ENCODE results near the gene JARID2. TPM values are rescaled to one million over a fixed set of nuclear protein-coding genes. Genes with fewer than 3 reads are reported as not detected.

JARID2 gene
- total and polyA plus RNA-seq, 2 of the 4 experiments (the other 2 are of a cell fraction) = 9.6 to 12.9 TPM

- Histone ChIP-seq H3K79me1 (ENCODE audit: low read depth in 1 of 2, low read length in 2 of 2) (peaks cover 56 to 63% of the 10 kb centered on the region in 2 experiments), H3K9ac (ENCODE audit: low read depth, low read length) (no peak overlapping the region), H3K23ac (ENCODE audit: low read depth, low read length) (no peak overlapping the region), H3K27me3 (ENCODE audit: control insufficient read depth, insufficient read depth, low read length) (no peaks in the 10 kb centered on the region), H2AK5ac (ENCODE audit: low read depth, low read length) (no peak overlapping the region), H2BK20ac (ENCODE audit: low read depth, low read length) (no peak overlapping the region), H2AK9ac (replicated peaks; ENCODE audit: low read depth, low read length, poor library complexity) (no peak overlapping the region), H3K18ac (ENCODE audit: low read depth, low read length) (no peak overlapping the region), H4K5ac (ENCODE audit: low read depth, low read length) (no peak overlapping the region), H3K27ac (ENCODE audit: insufficient read depth, low read length) (no peak overlapping the region), H3K4me3 (ENCODE audit: insufficient read depth, low read depth, low read length) (no peak overlapping the region), H4K91ac (ENCODE audit: insufficient read depth, low read depth, low read length) (no peak overlapping the region), H3K4me2 (ENCODE audit: low read depth, low read length) (no peak overlapping the region), H3K4ac (ENCODE audit: low read depth, low read length) (no peak overlapping the region), H3K36me3 (ENCODE audit: control insufficient read depth, insufficient read depth, low read length) (peaks cover 21% of the 10 kb centered on the region), H3K4me1 (ENCODE audit: control insufficient read depth, insufficient read depth, low read length) (peaks cover 7% of the 10 kb centered on the region), H3K9me1 (ENCODE audit: insufficient read depth, low read length) (peaks cover 6% of the 10 kb centered on the region), H2AFZ (replicated peaks; ENCODE audit: low read length, poor library complexity) (no peak overlapping the region), H2BK15ac (ENCODE audit: low read depth, low read length) (no peak overlapping the region), H2BK5ac (ENCODE audit: low read depth, low read length, poor library complexity, severe bottlenecking) (no peak overlapping the region), H3K14ac (replicated peaks; ENCODE audit: low read depth, low read length) (no peak overlapping the region), H4K8ac (ENCODE audit: low read depth in 2 of 2, low read length in 2 of 2) (no peak overlapping the region), H2BK120ac (ENCODE audit: low read depth, low read length) (no peak overlapping the region), H4K20me1 (ENCODE audit: insufficient read depth, low read length) (peaks cover 46% of the 10 kb centered on the region), H3K9me3 (ENCODE audit: control insufficient read depth, insufficient read depth, low read length) (no peaks in the 10 kb centered on the region), H3K56ac (ENCODE audit: extremely low read depth, insufficient read depth, low read length) (no peak overlapping the region)
- DNase-seq (no peak), ATAC-seq (ENCODE audit: low read depth) (no peak)
- no CpG with 5 or more reads among the region's 4 CpGs for WGBS, 2 experiments (ENCODE audit: extremely low coverage in 2 of 2, insufficient read length in 1 of 2)
- BruUV-seq (replicated peaks) = no TSS peak
- POLR2A ChIA-PET (ENCODE audit: unreplicated experiment) = no interaction called here
- intact Hi-C loops (cut with micrococcal nuclease) = no loop called here
- CTCF ChIA-PET = no interaction called here
- TF ChIP-seq SMC3 (IDR thresholded peaks at IDR 0.05; ENCODE audit: low read depth, low read length) (no peak), MXI1 (IDR thresholded peaks at IDR 0.05; ENCODE audit: borderline replicate concordance, low read depth, low read length) (no peak), ELK1 (IDR thresholded peaks at IDR 0.05; ENCODE audit: borderline replicate concordance, low read depth, low read length) (no peak), MAFK (IDR thresholded peaks at IDR 0.05; ENCODE audit: low read depth, low read length) (no peak), POLR2A (IDR thresholded peaks at IDR 0.05; ENCODE audit: low read depth, low read length) (no peak), CHD1 (IDR thresholded peaks at IDR 0.05; ENCODE audit: low read depth, low read length) (no peak), FOS (IDR thresholded peaks at IDR 0.05; ENCODE audit: low read depth, low read length) (no peak), RAD21 (IDR thresholded peaks at IDR 0.05; ENCODE audit: low read length) (no peak), MAZ (IDR thresholded peaks at IDR 0.05; ENCODE audit: borderline replicate concordance, low read depth, low read length) (no peak), NFE2L2 (IDR thresholded peaks at IDR 0.05; ENCODE audit: low read depth, low read length) (no peak), RCOR1 (IDR thresholded peaks at IDR 0.05; ENCODE audit: insufficient replicate concordance, low read length) (no peak), CEBPB (IDR thresholded peaks at IDR 0.05; ENCODE audit: low read depth, low read length) (no peak), BHLHE40 (IDR thresholded peaks at IDR 0.05; ENCODE audit: low read depth, low read length) (no peak), RFX5 (IDR thresholded peaks at IDR 0.05; ENCODE audit: low read depth, low read length) (no peak)
- TF ChIP-seq, protein P1, sequence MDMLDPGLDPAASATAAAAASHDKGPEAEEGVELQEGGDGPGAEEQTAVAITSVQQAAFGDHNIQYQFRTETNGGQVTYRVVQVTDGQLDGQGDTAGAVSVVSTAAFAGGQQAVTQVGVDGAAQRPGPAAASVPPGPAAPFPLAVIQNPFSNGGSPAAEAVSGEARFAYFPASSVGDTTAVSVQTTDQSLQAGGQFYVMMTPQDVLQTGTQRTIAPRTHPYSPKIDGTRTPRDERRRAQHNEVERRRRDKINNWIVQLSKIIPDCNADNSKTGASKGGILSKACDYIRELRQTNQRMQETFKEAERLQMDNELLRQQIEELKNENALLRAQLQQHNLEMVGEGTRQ (IDR thresholded peaks at IDR 0.05; ENCODE audit: low read depth, low read length) = no peak
- TF ChIP-seq, protein P2, sequence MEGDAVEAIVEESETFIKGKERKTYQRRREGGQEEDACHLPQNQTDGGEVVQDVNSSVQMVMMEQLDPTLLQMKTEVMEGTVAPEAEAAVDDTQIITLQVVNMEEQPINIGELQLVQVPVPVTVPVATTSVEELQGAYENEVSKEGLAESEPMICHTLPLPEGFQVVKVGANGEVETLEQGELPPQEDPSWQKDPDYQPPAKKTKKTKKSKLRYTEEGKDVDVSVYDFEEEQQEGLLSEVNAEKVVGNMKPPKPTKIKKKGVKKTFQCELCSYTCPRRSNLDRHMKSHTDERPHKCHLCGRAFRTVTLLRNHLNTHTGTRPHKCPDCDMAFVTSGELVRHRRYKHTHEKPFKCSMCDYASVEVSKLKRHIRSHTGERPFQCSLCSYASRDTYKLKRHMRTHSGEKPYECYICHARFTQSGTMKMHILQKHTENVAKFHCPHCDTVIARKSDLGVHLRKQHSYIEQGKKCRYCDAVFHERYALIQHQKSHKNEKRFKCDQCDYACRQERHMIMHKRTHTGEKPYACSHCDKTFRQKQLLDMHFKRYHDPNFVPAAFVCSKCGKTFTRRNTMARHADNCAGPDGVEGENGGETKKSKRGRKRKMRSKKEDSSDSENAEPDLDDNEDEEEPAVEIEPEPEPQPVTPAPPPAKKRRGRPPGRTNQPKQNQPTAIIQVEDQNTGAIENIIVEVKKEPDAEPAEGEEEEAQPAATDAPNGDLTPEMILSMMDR (conservative IDR thresholded peaks at IDR 0.05; ENCODE audit: low read depth, low read length) = no peak
- in situ Hi-C loops (cut with MboI; ENCODE audit: low sequenced_read_pairs) = no loop called here
- dilution Hi-C loops (cut with HindIII; ENCODE audit: low sequenced_read_pairs, unreplicated experiment) = no loop called here
Observed at GRCh38 chr6:15453186-15453585, 207.3 kb downstream of the JARID2 start.
